Peyer's patch (tissue), 4 donors: ENCODE results near the gene ABHD2.

Experiments used
- POLR2A ChIP-seq, 2 donors: fragments of 450-650 bp; IDR thresholded peaks; one replicate each; pipeline ENCODE4 v1.5.1; 2017; ENCODE audit warnings: antibody characterized with exemption in 2 of 2, mild to moderate bottlenecking in 2 of 2, moderate library complexity in 2 of 2
- TF ChIP-seq, protein P1 (sequence below), 6 experiments: fragments of 450-650 bp in 4 of 6; fragments of 200-600 bp in 2 of 6; sonication (generic) in 1 of 6; IDR thresholded peaks; one replicate each; pipeline ENCODE4 v1.5.1; 2017 to 2019; ENCODE audit warnings: antibody characterized with exemption in 6 of 6, mild to moderate bottlenecking in 3 of 6, moderate library complexity in 1 of 6

DNA sequence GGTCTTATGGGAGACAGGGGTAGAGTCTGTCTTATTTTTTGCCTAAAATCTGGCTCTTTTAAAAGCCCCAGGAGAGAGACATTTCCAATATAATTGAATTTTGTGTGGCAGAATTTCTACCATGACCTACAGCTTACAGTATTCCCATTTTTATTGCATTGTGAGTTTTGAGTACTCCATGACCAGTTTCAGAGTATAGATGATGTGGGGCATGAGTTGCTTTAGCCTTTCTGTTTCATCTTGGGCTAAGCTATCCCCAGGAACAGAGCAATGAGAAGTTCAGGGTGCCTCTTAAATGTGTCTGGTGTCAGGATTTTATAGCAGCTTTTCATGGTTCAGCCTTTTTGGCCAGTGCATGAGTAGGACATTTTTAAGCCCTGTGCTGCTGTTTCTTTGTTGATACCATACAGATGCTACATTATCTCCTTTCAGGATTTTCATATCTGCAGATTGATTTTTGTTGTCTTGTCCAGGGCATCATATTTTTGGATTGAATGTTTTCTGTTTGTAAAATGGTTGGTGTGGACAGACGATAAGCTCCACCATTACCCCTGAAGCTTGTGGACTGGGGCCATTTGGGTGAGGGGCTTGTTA is 3.5 kb downstream of the ABHD2 start:
- no peak for TF ChIP-seq POLR2A (IDR thresholded peaks at IDR 0.05)
- TF ChIP-seq, protein P1, sequence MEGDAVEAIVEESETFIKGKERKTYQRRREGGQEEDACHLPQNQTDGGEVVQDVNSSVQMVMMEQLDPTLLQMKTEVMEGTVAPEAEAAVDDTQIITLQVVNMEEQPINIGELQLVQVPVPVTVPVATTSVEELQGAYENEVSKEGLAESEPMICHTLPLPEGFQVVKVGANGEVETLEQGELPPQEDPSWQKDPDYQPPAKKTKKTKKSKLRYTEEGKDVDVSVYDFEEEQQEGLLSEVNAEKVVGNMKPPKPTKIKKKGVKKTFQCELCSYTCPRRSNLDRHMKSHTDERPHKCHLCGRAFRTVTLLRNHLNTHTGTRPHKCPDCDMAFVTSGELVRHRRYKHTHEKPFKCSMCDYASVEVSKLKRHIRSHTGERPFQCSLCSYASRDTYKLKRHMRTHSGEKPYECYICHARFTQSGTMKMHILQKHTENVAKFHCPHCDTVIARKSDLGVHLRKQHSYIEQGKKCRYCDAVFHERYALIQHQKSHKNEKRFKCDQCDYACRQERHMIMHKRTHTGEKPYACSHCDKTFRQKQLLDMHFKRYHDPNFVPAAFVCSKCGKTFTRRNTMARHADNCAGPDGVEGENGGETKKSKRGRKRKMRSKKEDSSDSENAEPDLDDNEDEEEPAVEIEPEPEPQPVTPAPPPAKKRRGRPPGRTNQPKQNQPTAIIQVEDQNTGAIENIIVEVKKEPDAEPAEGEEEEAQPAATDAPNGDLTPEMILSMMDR (IDR thresholded peaks at IDR 0.05), result no peak
